OCI-LY3 (cell line): Measurements from ENCODE around the gene SPSB3.

Experiments
- H2AFZ ChIP-seq: fragments of 200-600, 300-600 bp; shearing (Covaris generic); 2 replicates; pipeline ENCODE4 v1.6.0; 2014; ENCODE audit warnings: antibody characterized with exemption, low read depth, low read length
- H3K27ac ChIP-seq: fragments of 200-600, 300-600 bp; sonication (generic); 2 replicates; pipeline ENCODE4 v1.5.1; 2014; ENCODE audit warnings: mild to moderate bottlenecking, low read length, moderate library complexity, mixed read lengths
- H3K27me3 ChIP-seq: fragments of 200-600, 300-600 bp; sonication (generic); 2 replicates; pipeline ENCODE4 v1.6.1; 2014; ENCODE audit warnings: low read depth, low read length, mixed read lengths
- H3K36me3 ChIP-seq: fragments of 200-600, 300-600 bp; sonication (generic); replicated peaks from 2 replicates; pipeline ENCODE3; 2014; ENCODE audit warnings: low read depth, low read length, mixed read lengths
- H3K4me1 ChIP-seq: fragments of 300-600, 200-600 bp; sonication (generic); 2 replicates; pipeline ENCODE4 v1.6.1; 2014; ENCODE audit warnings: low read length, mixed read lengths
- H3K4me2 ChIP-seq: fragments of 200-600, 300-600 bp; sonication (generic); 2 replicates; pipeline ENCODE4 v1.6.1; 2014; ENCODE audit warnings: low read length, mixed read lengths
- H3K4me3 ChIP-seq: fragments of 300-600, 200-600 bp; sonication (generic); 2 replicates; pipeline ENCODE4 v1.5.1; 2014; ENCODE audit warnings: antibody characterized with exemption, mild to moderate bottlenecking, low read length, moderate library complexity
- H3K79me2 ChIP-seq: fragments of 300-600, 200-600 bp; shearing (Covaris generic); 2 replicates; pipeline ENCODE4 v1.6.1; 2014; ENCODE audit warnings: mild to moderate bottlenecking, low read length, mixed read lengths
- H3K9ac ChIP-seq: fragments of 300-600, 200-600 bp; shearing (Covaris generic); 2 replicates; pipeline ENCODE4 v1.6.0; 2014; ENCODE audit warnings: mild to moderate bottlenecking, low read length, moderate library complexity
- H3K9me3 ChIP-seq: fragments of 200-600, 300-600 bp; shearing (Covaris generic); 2 replicates; pipeline ENCODE4 v1.6.1; 2014; ENCODE audit warnings: low read length, mixed read lengths; ENCODE audit not compliant: insufficient read depth
- H4K20me1 ChIP-seq: fragments of 200-600, 300-600 bp; sonication (generic); 2 replicates; pipeline ENCODE4 v1.6.1; 2016; ENCODE audit warnings: low read length, mixed read lengths; ENCODE audit not compliant: insufficient read depth
- CTCF ChIP-seq: fragments of 200-600, 300-600 bp; sonication (generic); IDR thresholded peaks from 2 replicates; pipeline ENCODE4 v1.5.1; 2014; ENCODE audit warnings: antibody characterized with exemption, low read length, low read depth
- EZH2phosphoT487 ChIP-seq: fragments of 200-600 bp; shearing (Covaris generic); IDR thresholded peaks from 2 replicates; pipeline ENCODE4 v1.6.1; 2018; ENCODE audit warnings: antibody characterized with exemption, mixed run types, low read depth

SPSB3 gene

GRCh38 chr16:1817716-1818115 lies 35.3 kb upstream of the SPSB3 start:
- H4K20me1 ChIP-seq, result no peaks in the 10 kb centered on the region
- H3K27ac ChIP-seq, result no peak overlapping the region

GRCh38 chr16:1817276-1817589 lies 34.9 kb upstream of the SPSB3 start:
- H2AFZ ChIP-seq, result no peak overlapping the region
- H3K9ac ChIP-seq, result no peak overlapping the region
- no peak overlapping the region for H3K4me3 ChIP-seq
- H3K9me3 ChIP-seq, result no peaks in the 10 kb centered on the region
- no peak overlapping the region for H3K27ac ChIP-seq
- peaks cover 4% of the 10 kb centered on the region for H3K36me3 ChIP-seq
- H3K4me1 ChIP-seq, result no peaks in the 10 kb centered on the region
- H3K79me2 ChIP-seq, result no peaks in the 10 kb centered on the region
- no peaks in the 10 kb centered on the region for H4K20me1 ChIP-seq
- TF ChIP-seq CTCF, result no peak
- TF ChIP-seq EZH2phosphoT487, result no peak
- H3K4me2 ChIP-seq, result no peak overlapping the region
- no peaks in the 10 kb centered on the region for H3K27me3 ChIP-seq

More at GRCh38 chr16:1817716-1818115, 35.3 kb upstream of the SPSB3 start:
- H3K9ac ChIP-seq, result no peak overlapping the region
- no peaks in the 10 kb centered on the region for H3K27me3 ChIP-seq
- H3K36me3 ChIP-seq, result peaks cover 4% of the 10 kb centered on the region
- H2AFZ ChIP-seq, result no peak overlapping the region
- TF ChIP-seq EZH2phosphoT487 (no peak), CTCF (no peak)
- no peak overlapping the region for H3K4me2 ChIP-seq
- H3K9me3 ChIP-seq, result no peaks in the 10 kb centered on the region
- H3K4me3 ChIP-seq, result no peak overlapping the region
- H3K4me1 ChIP-seq, result no peaks in the 10 kb centered on the region
- no peaks in the 10 kb centered on the region for H3K79me2 ChIP-seq

GRCh38 chr16:1816396-1817275 lies 34.3 kb upstream of the SPSB3 start:
- Histone ChIP-seq H3K79me2 (no peaks in the 10 kb centered on the region), H3K36me3 (peaks cover 4% of the 10 kb centered on the region), H3K27me3 (no peaks in the 10 kb centered on the region), H3K4me3 (no peak overlapping the region), H3K27ac (no peak overlapping the region), H3K9ac (no peak overlapping the region), H2AFZ (no peak overlapping the region), H3K9me3 (no peaks in the 10 kb centered on the region), H4K20me1 (no peaks in the 10 kb centered on the region), H3K4me1 (no peaks in the 10 kb centered on the region), H3K4me2 (no peak overlapping the region)
- no peak for TF ChIP-seq EZH2phosphoT487
- TF ChIP-seq CTCF, result no peak

- Histone ChIP-seq H3K4me3 (no peak overlapping the region), H3K4me2 (no peak overlapping the region), H3K27ac (no peak overlapping the region), H4K20me1 (no peaks in the 10 kb centered on the region), H2AFZ (no peak overlapping the region), H3K27me3 (no peaks in the 10 kb centered on the region), H3K36me3 (peaks cover 4% of the 10 kb centered on the region), H3K9ac (no peak overlapping the region), H3K79me2 (no peaks in the 10 kb centered on the region), H3K9me3 (no peaks in the 10 kb centered on the region), H3K4me1 (no peaks in the 10 kb centered on the region)
- TF ChIP-seq EZH2phosphoT487 (no peak), CTCF (no peak)
Observed at GRCh38 chr16:1815461-1815860, 33.1 kb upstream of the SPSB3 start.
